HPDE6-E6E7 (cell line): ENCODE results near the gene WDR27.
"Not testable (repeated sequence)": the region's sequence is repeated elsewhere in the genome, so short reads cannot be mapped to it uniquely, and the experiment has no call there.

Experiments
- DNase-seq: peaks from one replicate; pipeline ENCODE4 v3.0.0; 2011; ENCODE audit warnings: missing footprints; ENCODE audit errors: extremely low spot score

Gene WDR27

DNA sequence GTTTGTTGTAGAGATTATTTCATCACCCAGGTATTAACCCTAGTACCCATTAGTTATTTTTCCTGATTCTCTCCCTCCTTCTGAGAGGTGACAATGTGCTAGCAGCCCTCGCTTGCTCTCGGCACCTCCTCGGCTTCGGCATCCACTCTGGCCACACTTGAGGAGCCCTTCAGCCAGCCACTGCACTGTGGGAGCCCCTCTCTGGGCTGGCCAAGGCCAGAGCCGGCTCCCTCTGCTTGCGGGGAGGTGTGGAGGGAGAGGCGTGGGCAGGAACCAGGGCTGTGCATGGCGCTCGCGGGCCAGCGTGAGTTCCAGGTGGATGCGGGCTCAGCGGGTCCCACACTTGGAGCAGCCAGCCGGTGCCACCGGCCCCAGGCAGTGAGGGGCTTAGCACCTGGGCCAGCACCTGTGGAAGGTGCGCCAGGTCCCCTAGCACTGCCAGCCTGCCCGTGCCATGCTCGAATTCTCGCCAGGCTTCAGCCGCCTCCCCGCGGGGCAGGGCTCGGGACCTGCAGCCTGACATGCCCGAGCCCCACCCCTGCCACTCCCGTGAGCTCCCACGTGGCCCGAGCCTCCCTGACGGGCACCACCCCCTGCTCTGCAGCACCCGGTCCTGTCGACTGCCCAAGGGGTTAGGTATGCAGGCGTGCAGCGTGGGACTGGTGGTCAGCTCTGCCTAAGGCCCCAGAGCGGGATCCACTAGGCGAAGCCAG lies 221.9 kb downstream of the WDR27 start:
- DNase-seq: no peak

DNA sequence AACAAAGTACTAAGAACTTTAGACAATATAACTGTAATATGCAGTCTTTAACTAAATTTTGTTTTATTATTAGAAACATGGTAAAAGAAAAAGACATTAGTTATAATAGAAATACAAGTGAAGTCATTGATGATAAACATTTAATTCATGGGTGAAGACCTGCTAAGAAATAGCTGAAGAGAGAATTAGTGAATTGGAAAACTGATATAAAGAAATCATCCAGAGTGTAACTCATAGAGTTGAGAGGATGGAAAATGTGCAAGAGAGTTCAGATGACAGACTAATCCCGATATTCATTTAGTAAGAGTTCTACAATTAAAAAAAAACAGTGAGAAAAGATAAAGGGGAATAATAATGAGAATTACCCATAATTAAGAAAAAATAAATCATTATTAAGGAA lies 227.5 kb downstream of the WDR27 start:
- no peak for DNase-seq

DNA sequence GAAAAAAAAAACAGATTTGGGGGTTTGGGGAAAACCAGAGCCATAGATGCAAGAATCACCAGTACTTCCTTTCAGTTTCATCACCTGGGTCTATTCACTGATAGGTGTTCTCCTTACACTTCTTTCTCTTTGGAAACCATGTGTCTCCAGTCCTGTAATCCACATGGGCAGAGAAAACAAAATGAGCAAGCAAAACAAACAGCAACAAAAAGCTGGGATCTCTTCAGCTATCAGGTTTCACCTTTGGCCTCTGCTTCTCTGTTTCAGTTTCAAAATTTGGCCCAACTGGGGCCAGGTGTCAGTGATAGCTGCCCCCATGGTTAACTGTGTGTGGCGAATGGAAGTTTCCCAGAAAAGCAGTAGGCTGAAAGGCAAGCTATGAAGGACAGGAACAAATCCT lies 228.2 kb downstream of the WDR27 start:
- no peak for DNase-seq

DNA sequence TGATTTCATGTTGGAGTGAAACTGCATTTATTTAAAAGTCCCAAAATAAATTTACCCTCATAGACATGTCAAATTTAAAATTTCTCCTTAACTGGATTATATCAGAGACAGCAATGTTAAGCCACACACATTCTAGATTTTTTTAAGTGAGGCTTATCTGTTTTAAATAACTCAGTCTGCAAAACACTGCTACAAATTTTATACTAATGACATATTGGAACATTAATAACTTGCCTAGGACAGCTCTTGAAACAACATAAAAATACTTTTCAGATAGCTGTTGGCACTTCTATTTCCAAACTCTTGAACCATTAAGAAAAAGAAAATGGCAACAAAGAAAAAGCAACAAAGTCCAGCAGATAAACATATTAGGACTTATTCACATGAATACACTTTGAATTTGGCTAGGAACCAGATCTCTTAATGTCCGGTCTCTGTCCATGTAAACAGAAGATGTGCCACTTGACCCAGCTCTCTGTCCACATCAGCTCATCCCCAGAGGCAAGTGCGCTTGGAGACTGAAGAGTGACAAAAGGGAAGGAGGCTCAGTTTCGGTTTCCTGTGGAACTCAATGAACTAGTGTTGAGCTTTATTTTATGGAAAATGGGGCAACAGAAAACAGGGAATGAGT lies 228.9 kb downstream of the WDR27 start:
- DNase-seq: no peak

DNA sequence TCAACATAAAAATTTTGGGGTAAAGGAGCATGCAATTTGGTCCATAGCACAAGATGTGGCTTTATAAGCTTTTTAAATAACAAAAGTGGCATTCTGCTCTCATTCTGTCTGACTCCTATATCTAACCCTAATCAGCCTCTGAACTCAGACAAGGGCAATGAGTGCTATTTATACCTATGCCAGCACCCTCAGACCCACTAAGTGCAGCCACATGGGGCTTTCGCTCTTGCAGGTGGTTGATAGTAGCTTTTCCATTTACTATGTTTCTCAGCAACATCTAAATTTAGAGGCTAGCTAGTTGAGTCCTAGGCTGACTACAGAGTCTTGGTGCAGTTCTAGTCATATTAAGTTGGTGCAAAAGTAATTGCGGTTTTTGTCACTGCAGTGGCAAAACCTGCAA lies 231.0 kb downstream of the WDR27 start:
- DNase-seq: no peak

DNA sequence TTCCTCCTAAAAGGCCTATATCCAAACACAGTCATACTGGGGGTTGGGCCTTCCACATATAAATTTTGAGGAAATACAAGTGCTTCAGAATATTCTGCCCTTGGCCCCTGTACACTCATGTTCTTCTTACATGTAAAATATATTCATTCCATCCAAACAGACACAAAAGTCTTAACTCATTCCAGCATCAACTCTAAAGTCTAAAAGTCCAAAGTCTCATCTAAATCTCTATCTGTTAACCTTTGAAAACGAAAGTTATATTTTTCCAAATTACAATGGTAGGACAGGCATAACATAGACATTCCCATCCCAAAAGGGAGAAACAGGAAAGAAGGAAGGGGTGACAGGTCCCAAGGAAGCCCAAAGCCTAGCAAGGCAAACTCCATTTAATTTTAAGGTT lies 232.8 kb downstream of the WDR27 start:
- DNase-seq: no peak

DNA sequence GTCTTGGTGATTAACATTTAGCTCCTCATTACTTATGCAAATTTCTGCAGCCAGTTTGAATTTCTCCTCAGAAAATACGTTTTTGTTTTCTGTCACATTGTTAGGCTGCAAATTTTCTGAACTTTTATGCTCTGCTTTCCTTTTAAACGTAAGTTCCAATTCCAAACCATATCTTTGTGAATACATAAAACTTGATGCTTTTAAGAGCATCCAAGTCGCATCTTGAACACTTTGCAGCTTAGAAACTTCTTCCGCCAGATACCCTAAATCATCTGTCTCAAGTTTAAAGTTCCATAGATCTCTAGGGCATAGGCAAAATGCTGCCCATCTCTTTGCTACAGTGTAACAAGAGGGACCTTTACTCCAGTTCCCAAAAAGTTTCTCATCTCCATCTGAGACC lies 234.1 kb downstream of the WDR27 start:
- not testable (repeated sequence) for DNase-seq

DNA sequence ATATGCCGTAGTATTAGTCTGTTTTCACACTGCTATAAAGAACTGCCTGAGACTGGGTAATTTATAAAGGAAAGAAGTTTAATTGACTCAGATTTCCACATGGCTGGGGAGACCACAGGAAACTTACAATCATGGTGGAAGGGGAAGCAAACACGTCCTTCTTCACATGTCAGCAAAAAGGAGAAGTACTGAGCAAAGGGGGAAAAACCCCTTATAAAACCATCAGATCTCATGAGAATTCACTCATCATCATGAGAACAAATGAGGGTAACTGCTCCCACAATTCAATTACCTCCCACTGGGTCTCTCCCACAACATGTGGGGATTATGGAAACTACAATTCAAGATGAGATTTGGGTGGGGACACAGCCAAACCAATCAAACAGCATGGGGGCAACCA lies 235.6 kb downstream of the WDR27 start:
- not testable (repeated sequence) for DNase-seq

DNA sequence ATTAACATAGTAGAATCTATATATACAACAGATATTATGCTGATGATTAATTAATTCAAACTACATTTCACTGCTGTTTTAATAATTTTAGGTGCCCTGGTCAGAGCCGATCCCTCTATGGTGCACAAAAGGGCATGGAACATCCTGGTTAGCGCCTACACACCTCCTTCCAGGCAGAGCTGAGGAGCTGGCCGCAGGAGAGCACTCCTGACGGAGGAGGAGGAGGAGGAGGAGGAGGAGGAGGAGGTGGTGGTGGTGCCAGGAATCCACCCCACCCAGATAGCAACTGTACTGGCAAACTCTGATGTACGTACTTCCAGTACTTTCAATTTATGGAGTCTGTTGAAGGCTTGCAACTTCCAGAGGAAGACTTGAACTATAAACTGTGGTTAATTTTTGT lies 244.1 kb downstream of the WDR27 start:
- DNase-seq: no peak

DNA sequence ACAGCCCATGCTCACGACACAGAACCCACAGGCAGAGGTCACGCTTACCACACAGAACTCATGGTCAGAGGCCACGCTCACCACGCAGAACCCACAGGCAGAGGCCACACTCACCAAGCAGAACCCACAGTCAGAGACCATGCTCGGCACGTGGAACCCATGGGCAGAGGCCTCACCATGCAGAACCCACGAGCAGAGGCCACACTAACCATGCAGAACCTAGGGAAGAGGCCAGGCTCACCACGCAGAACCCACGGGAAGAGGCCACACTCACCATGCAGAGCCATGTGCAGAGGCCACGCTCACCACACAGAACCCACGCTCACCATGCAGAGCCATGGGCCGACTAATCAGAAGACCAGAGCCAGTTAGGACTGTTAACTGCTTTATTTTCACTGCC lies 245.0 kb downstream of the WDR27 start:
- no peak for DNase-seq

DNA sequence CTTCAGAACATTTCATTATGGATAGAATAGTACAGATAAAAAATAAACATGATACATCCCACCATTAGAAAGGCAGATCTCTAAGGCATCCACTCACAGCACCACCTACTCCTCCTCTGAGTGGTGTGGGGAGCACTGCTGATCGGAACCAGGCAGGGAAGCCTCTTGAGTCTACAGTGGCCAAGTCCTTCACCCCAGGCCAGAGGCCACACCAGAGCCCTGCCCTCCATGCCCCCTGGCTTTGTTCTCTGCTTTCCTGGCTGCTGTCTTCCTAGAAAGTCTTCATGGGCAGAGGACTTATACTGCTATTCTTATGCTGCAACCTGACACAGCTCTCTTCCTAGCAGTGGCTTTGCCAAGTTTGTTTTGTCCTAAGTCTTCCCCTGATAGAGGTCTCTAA lies 246.4 kb downstream of the WDR27 start:
- no peak for DNase-seq

DNA sequence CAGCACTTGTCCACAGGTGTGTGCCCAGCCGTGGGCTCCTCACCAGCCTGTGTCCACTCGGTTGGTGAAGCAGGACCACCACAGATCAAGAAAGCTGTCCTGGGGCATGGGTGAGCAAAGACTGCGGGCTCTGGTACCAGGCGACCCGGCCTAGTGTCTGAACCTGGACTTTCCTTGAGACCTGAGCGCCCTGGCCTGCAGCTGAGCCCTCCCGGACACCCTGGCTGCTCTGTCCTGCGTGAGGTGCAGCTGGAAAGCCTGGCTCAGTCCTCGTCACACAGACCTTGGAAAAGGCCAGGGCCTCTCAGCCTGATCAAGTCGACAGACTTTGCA lies 247.0 kb downstream of the WDR27 start:
- DNase-seq: no peak

DNA sequence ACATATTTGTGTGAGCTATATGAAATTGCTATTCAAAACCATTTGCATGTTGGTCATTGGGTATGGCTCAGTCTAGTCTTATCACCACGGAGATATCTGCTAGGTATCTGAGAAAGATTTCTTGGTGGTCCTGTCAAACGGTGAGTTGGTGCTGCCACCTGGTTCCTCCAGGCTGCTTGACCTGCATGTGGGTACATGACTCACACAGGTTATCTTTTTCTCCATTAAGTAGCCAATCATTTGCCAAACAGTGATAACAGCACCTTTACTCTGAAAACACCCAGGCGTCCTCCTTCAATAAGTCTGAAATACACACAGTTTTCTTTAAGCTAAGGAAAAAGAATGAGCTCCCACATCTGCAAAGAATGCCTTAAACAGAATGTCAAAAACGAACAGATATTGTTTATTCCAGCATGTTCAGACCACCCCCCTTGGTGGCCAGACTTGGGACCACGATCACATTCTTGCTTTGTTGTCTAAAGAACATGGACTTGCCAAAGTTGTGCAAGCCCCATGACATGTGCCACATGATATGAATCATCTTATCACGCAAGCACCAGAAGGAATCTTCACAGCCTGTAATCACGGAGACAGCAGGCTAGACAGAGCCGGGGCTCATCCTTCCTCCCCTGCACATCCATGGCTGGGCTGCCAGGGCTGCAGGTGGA lies 247.5 kb downstream of the WDR27 start:
- DNase-seq: no peak

DNA sequence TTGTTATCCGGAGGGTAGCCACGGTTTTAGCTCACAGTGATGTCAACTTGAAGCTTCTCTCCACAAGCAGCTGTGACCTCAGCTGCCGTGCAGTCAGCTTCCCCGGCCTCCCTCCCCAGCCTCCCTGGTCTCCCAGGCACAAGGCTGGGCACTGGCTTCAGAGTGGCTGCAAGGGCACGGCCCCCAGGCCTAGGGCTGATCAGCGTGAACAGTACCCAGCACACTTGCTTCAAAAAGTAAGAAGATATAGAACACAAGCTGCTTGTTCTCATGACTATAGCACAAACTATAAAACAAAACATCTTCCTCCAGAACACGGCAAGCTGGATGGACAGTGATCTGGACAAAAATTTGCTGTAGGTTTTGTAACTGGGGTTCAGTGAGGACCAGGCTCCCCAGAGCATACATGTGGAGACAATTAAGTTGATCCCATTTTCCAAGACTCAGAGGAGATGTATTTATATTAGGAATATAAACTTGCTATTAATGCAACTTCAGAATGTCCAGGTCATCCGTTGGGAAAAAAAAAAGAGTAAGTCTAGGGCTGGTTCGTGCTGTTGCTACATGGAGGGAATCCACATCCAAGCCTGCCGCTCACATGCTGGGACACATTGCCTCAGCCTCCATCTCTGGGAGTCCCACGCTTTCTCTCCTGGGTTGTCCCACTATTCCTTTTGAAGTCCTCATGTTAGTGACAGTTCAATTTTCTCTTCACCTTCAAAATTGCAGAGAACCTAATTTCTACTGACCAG lies 248.8 kb downstream of the WDR27 start:
- DNase-seq: no peak

DNA sequence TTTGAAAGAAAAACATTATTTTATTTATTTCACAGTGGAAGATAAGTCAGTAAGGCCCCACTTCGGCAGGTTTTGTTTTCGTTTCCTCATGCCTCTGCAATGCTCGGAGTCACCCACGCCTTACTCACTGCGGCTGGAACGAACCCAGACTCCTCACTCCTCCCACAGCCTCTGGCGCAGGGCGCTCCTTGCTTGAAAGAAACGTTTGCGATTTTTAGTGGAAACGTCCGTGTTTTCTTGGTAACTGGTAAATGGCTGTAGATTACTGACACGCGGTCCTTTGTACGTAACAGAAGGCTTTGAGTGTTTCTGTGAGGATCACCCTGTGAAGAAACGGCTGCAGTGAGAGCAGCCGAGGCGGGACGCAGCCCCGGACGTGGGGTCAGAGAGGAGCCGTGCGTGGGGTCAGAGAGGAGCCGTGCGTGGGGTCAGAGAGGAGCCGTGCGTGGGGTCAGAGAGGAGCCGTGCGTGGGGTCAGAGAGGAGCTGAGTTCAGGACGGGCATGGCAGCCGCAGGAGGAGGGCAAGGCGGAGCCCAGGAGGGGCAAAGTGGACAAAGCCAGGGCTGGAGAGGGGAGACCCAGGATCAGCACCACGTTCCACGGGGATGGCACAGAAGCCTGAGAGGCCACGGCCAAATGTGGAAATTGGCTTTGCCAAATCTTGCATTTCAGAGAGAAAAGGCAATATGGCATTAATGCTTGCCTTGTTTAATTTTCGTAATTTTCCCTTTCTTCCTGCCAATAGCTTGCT lies 249.5 kb downstream of the WDR27 start:
- DNase-seq: peak; percentile 87

DNA sequence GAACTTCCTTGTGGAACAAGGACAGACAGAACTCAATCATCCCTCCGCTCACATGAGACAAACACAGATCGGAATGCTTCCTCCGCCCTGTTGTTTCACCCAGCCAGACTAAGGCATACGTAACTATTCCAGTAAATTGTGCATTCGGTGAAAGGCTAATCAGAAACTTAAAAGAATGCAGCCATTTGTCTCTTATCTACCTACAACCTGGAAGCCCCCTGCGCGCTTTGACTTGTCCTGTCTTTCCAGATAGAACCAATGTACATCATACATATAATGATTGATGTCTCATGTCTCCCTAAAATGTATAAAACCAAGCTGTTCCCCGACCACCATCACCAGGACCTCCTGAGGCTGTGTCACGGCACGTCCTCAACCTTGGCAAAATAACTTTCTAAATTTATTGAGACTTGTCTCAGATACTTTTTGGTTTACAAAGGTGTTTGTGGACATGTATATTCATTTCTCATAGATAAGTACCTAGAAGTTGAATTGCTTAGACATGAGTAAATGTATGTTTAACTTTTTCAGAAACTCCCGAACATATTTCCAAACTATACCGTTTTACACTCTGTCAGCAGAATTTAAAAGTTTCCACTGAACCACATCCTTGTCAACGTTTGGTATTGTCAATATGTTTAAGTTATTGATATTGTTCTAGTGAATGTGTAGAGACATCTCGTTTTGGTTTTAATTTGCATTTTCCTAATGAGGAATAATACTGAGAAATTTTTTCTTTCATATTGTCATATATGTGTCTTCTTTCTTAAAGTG lies 250.6 kb downstream of the WDR27 start:
- DNase-seq: no peak

DNA sequence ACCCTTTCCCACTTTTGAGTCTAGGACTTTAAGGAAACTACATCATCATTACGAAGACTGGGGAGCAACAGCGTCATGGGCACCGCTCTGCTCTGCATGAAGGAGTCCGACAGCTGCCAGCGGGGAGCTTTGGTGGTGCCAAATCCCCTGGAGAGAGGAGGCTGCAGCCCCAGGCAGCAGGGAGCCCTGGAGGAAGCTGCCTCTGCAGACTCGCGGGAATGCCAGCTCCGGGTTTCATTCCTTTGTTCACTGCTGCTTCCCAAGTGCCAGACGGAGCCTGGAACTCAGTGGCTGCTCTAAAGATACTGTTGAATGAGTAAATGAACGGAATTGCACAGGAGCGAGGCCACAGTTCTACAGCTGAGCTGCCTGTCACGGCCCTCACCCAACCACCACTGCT lies 251.7 kb downstream of the WDR27 start:
- no peak for DNase-seq

DNA sequence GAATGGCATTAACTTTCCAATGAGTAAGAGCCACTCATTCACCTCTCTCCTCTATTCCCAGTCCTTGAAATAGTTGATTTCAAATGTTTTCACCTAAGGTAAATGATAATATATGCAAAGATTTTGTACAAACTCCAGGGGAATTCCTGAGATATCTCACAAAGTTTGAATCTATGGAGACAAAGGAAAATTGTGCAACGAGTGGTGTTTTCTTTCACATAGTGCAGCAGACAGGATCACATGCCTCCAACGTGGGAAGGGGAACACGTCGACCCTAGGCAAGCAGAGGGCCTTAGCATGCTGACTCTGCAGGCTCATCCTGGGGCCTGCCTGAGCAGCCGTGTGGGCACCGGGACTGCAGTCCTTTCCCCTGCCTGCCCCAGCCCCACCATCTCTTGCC lies 252.6 kb downstream of the WDR27 start:
- DNase-seq: no peak

DNA sequence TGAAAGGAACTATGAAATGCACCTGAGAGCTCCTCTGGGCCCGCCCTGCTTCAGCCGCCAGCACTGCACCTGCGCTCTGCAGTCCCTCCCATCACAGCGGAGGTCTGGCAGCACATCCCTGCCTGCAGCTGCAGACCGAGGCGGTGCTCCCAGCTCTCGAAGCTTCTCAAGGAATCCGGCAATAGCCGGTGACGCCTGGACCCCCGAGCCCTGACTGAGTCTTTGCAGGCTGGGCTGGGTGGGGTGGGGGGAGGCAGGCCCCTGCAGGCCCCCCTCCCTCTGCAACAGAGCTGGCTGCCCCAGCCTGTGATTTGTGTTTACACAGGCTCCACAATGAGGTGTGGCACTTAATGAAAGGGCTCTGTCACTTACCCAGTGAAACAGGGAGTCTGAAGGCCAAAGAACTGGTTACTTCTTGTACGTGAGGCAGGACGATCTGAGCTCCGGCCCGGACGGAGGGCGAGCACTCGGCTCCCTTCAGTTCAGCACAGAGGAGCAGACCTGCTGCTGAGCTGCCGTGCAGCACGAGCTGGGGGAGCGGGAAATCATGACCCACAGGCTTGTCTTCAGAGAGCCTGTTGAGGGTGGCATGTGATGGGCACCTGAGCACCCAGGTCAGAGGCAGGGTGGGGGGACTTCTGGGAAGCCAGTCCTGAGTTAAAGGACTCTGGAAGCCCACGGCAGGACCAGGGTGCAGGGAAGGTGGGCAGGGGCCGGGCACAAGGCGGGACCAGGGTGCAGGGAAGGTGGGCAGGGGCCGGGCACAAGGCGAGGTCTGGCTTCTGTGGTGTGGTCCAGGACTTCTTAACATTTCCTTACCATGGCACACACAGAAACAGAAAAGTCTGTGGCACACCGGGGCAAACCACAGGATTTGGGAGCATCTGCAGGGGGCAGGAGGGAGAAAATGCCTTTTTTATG lies 255.9 kb downstream of the WDR27 start:
- DNase-seq: no peak

DNA sequence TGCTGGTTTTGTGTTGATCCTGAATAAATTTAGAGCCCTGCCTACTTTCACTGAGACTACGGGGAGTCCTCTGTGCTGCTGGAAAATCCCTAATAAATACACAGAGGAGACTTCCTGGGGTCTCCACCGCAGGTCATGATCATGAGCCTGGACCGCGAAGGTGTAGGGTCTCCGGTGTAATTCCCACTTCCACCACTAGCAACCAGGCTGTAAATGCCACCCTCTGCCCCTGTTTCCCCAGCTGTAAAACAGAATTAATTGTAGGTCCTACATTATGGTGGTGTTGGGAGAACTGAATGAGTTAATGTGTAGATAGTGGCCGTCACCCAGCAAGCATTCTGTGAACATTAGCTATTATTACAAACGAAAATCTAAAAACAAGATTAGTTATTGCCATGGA lies 256.6 kb downstream of the WDR27 start:
- no peak for DNase-seq
